Fibroblast of skin of scalp (primary cell): ENCODE results near the gene NFKBIE.
"Not testable (repeated sequence)": the region's sequence is repeated elsewhere in the genome, so short reads cannot be mapped to it uniquely, and the experiment has no call there.

Experiments
- DNase-seq: peaks from one replicate; pipeline ENCODE4 v3.0.0-alpha.2; 2013

Gene NFKBIE

DNA sequence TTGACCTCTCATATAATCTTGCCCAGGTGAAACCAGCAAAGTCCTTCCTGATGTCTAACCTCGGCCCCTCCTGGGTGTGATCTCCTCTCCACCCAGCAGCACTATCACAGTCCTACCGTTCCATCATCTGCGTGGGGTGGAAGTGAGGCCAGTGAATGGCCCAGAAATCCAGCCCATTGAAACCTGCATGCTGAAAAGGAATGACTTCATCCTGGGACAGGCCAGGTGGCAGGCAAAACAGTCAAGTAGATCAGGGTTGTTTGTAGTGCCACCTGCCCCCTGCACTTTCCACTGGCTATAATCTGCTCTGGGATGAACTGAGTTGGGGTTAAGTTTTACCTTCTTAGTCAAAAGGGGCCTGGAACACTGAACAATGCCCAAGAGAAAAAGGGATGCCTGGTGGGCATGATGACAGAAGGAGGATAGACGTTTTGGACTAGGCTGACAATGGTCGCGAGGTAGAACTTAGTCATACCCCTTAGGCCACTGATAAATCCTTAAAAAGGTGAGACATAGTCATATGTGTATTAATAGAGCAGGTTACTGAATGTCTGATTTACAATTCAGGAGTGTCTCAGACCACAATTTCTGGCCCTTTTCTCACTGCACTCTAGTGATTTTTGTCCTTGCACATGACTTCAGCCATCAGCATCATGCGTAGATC lies 26.5 kb downstream of the NFKBIE start:
- DNase-seq, result no peak

DNA sequence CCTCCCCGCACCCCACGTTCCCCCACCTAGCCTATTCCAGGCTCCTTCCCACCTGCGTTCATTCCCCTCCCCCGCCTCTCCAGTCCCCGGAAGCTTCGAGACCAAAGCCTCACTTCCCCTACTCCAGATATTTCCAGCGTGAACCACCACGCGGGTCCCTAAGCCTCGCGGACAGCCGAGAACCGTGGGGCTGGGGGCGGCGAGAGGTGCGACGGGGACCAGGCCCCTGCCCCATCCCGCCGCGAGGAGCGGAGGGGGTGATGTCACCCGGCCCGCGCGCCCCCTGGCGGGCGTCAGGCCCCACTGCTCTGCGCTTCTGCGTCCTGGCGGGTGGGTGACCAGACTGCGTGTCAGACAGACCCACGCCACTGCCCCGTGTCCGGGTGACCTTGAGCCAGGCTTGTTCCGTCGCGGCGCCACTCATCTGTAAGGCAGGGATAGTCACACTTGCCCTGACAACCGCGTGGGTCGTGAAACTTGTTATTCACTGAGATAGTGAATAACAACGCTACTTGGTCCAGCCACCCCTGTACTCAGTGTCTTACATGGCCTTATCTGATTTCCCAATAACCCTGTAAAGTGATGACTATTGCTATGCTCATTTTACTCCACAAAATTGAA lies 27.4 kb downstream of the NFKBIE start:
- DNase-seq, result peak; percentile 73

- peak; percentile 96 for DNase-seq
These were observed 28.1 kb downstream of the NFKBIE start for GRCh38 chr6:44237021-44237812.

- DNase-seq, result no peak
These were observed 29.3 kb downstream of the NFKBIE start for GRCh38 chr6:44235891-44236516.

- DNase-seq, result no peak
These were observed 30.1 kb downstream of the NFKBIE start for GRCh38 chr6:44235269-44235668.

DNA sequence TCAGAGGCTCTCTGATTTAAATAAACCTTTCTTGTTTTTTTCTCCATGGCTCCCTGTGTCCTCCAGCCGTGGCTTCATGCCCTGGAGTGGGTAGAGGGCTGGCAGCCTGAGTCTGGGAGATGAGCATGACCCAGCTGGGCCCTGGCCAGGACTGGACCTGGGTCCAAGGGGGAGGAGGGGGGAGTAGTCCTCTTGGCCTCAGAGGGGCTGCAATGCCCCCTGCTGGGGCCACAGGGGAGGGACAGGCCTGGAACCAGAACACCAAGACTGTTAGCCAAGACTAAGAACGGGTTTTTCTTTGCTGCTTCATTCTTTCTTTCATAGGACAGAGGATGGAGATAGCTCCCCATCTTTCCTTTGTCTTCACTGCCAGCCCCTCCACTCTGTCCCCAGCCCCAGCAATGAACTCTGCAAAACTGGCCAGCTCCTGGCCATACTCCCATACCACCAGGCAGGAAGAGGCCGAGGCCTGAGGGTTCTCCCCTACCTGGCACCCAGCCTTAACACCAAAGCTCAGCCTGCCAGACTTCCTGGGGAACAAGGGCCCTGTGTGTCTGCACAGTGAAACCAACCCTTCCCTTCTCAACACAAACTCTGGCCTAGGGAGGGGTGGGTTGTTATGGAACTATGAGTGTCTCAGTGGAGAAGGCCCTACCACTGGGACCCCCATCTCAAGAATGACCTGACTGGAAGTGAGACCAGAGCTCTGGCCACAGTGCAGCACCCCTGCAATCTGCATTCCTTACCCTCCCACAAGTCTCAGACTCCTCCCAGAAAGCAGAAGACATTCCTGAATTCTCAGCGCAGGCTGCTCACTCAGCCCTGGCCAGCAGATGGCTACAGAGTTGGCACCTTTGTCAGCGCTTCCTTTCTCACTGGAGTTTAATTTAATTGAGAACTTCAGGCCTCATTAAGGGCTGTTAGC lies 31.0 kb downstream of the NFKBIE start:
- peak; percentile 78 for DNase-seq

- DNase-seq, result no peak
These were observed 31.7 kb downstream of the NFKBIE start for GRCh38 chr6:44233567-44234100.

DNA sequence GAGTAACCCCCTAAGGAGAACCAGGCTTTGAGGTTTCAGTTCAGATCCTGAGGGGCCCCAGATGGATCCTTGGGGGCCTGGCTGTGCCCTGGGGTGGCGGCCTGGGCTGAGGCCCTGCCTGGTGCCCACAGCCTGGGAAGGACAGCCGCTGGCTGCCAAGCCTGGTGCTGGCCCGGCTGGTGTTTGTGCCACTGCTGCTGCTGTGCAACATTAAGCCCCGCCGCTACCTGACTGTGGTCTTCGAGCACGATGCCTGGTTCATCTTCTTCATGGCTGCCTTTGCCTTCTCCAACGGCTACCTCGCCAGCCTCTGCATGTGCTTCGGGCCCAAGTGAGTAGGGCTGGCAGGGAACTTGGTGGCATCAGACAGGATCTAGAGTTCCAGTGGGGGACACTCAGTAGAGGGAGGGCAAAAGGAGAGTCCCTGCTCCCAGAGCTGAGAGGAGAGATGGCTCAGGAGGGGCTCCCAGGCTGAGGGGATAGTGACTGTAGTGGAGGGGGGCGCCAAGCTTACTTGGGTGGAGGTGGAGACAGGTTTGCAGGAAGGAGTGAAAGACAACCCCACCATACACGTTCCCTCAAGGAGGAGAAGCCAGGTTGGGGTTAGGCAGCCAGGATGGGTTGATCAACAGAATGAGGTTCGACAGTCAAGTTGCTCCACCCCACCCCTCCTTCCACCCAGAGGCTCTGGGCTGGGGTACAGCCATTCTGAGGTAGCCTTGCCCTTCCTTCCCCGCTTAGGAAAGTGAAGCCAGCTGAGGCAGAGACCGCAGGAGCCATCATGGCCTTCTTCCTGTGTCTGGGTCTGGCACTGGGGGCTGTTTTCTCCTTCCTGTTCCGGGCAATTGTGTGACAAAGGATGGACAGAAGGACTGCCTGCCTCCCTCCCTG lies 32.4 kb downstream of the NFKBIE start:
- no peak for DNase-seq

GRCh38 chr6:44231426-44231825 lies 33.9 kb downstream of the NFKBIE start:
- not testable (repeated sequence) for DNase-seq

DNA sequence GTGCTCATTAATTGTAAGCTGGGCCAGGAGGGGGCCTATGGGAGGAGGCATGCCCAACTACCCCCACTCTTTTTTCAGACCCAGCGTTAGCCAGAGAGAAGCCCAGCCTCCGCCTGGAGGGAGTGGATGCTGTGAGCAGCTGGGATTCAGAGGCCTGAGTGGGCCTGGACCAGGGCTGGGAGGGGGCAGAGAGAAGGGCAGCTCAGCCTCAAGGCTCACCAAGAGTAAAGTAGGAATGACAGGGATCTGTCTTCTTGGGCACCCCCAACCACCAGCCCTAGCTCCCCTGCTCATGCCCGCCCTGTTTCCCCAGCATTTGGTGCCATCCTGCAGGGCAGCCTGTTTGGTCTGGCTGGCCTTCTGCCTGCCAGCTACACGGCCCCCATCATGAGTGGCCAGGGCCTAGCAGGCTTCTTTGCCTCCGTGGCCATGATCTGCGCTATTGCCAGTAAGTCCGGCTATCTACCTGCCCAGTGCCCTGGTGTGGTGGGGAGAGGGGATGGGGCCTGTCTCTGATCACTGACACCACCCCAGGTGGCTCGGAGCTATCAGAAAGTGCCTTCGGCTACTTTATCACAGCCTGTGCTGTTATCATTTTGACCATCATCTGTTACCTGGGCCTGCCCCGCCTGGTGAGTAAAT lies 35.2 kb downstream of the NFKBIE start:
- no peak for DNase-seq

GRCh38 chr6:44229376-44230033 lies 35.8 kb downstream of the NFKBIE start:
- DNase-seq, result no peak

DNA sequence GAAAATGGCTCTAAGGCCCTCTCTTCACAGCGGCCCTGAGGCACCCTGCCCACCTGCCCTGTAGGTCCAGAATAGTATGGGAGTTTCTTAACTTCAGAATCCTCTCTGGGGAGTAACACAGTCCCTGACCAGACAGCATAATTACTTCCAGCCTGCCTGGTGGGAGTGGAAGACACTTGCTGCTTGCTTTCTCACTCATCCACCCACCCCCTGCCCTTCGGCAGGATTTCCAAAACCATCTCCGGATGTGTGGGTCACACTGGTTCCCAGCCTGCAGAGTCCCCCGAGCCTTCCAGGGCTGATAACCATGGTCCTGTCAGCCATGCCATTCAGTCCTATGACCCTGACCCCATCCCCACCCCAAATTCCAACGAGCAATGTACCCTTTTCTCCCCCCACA lies 36.5 kb downstream of the NFKBIE start:
- peak; percentile 15 for DNase-seq

DNA sequence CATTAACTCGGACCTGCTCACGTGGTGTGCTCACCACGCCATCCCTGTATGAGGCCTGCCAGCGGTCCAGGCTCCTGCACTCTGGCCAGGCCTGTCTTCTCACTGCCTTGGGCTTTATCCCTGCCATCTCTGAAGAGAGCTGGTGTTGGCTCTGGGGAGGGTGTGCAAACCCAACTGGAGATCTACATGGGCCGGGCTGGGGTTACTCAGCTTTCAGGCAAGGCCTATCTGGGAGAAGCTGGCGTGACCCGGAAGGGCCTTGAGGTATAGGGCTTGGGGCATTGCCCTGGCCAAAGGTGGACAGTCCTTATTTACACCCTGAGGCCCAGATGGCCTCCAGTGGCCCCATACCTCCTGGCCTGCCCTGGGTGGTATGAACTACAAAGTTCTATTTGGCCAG lies 36.9 kb downstream of the NFKBIE start:
- no peak for DNase-seq

GRCh38 chr6:44228031-44228430 lies 37.3 kb downstream of the NFKBIE start:
- no peak for DNase-seq

- no peak for DNase-seq
These were observed 38.1 kb downstream of the NFKBIE start for GRCh38 chr6:44227148-44227793.

- no peak for DNase-seq
These were observed 38.8 kb downstream of the NFKBIE start for GRCh38 chr6:44226368-44227147.

DNA sequence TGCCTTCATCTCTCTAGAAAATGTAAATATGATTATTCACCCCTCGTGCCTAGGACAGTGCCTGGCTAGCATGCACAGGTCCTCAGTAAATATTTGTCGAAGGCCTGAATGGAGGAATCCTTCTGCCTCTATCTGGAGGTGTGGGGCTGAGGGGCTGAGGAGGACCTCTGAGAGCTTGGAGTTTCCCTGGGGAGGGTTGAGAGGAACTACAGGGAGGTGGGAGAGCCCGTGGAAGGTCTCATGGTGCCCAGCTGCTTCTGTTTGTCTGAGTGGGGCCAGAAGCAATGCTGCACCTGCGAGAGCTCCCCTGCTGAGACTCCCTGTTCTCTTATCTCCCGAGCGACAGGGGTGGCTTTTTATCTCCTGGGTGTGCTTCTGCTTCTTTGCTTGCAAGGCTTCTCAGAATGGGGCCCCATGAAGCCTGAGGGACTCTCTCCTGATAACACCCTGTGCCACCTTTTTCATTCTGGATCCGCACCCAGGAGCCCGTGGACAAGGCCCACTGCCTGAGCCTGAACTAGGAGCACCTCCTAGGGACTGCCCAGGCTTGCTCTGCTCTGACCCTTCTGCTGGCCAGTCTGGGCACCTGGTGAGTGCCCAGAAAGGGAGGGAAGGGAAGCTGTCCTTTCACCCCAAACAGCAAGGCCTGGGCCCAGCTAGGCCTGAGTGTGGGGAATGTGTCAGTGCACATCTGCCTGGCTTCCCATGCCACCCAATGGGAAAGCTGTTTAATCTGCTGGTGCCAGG lies 39.6 kb downstream of the NFKBIE start:
- DNase-seq, result no peak

- DNase-seq, result no peak
These were observed 40.4 kb downstream of the NFKBIE start for GRCh38 chr6:44224965-44225305.
